AG09319 (cell line): Measurements from ENCODE around the gene PLCL1.

Source experiments
- DNase-seq: peaks from one replicate; pipeline ENCODE4 v3.0.0-alpha.2; 2010; ENCODE audit warnings: low read depth; ENCODE audit errors: extremely low read depth
- TF ChIP-seq, protein P1 (sequence below): IDR thresholded peaks from 2 replicates; pipeline ENCODE4 v1.5.1; 2011; ENCODE audit warnings: low read depth, mild to moderate bottlenecking, inconsistent platforms, low read length, moderate library complexity

Gene PLCL1

DNA sequence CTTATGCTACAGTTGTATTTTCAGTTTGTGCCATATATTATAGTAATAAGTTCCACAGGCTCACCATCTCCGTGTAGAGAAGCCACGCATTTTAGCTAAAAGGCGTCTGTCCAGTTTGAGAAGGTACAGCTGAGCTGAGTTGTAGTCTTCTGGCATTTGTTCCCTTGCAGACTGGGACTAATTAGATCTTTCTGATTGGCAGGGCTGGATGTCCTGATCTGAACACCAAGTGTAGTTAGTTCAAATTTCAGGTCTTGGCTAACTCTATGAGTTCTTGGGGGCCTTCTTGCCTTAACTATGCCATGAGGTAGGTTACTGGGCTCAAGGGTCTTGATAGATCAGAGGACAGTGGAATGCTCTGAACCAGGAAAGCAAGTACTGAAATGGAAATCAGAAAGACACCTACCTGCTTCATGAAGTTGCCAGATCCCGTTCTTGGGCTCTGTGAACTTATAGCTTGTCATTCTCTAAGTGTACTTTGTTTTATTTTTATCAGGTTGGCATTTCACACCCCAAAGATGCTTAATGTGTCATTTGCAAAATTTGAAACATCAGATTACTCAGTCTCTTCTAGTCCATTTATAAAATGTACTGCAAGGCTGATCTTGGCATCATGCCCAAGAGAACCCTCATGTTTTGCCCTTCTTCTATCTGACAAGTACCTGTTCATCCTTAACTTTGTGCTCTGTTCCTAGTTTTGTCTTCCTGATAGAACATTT lies 93.7 kb downstream of the PLCL1 start:
- DNase-seq: no peak
- TF ChIP-seq, protein P1, sequence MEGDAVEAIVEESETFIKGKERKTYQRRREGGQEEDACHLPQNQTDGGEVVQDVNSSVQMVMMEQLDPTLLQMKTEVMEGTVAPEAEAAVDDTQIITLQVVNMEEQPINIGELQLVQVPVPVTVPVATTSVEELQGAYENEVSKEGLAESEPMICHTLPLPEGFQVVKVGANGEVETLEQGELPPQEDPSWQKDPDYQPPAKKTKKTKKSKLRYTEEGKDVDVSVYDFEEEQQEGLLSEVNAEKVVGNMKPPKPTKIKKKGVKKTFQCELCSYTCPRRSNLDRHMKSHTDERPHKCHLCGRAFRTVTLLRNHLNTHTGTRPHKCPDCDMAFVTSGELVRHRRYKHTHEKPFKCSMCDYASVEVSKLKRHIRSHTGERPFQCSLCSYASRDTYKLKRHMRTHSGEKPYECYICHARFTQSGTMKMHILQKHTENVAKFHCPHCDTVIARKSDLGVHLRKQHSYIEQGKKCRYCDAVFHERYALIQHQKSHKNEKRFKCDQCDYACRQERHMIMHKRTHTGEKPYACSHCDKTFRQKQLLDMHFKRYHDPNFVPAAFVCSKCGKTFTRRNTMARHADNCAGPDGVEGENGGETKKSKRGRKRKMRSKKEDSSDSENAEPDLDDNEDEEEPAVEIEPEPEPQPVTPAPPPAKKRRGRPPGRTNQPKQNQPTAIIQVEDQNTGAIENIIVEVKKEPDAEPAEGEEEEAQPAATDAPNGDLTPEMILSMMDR: no peak

GRCh38 chr2:197904446-197904845 lies 100.1 kb downstream of the PLCL1 start:
- DNase-seq: no peak
- TF ChIP-seq, protein P1: no peak

DNA sequence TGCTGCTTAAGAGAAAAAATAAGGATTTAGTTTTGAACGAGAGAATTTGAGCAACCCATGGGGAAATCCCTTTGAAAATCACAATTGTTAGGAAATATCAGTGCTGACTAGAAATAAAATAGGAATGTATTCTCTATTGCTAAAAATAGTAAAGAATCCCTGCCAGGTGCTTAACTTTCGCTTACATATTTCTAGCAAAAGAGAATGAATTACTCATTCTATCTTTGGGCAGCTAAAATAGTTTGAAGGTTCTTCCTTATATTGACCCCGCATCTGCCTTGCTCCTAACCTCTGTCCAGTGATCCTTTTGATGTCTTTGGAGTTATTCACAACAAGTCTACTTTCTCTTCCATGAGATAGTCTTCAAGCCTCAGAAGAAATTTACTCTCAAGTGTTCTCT lies 103.8 kb downstream of the PLCL1 start:
- no peak for DNase-seq
- TF ChIP-seq, protein P1: no peak

GRCh38 chr2:197908990-197909776 lies 104.8 kb downstream of the PLCL1 start:
- DNase-seq: peak; percentile 28
- TF ChIP-seq, protein P1: no peak

DNA sequence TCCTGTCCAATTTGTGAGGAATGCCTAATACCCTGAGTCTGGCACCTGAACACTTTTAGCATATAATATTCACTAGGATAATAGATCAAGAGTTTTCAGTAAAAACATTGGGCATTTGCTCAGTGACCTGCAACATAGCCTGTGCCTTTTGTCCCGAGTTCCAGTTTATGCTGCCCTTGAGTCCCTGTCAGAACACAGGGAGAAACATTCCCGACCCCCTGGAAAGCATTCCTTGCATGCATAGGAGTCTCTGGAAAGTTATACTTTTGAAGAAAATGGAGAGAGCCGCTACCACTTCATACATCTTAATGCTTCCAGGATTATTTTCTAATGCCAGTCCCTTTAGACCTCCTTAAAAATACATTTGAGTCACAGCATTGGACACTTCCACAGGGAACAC lies 107.3 kb downstream of the PLCL1 start:
- TF ChIP-seq, protein P1: no peak

GRCh38 chr2:197913084-197913483 lies 108.7 kb downstream of the PLCL1 start:
- TF ChIP-seq, protein P1: no peak

More for the DNA sequence above, 107.3 kb downstream of the PLCL1 start:
- DNase-seq: no peak

GRCh38 chr2:197914778-197915177 lies 110.4 kb downstream of the PLCL1 start:
- TF ChIP-seq, protein P1: no peak
- DNase-seq: no peak

More at GRCh38 chr2:197913084-197913483, 108.7 kb downstream of the PLCL1 start:
- DNase-seq: no peak
